H9 (cell line): Measurements from ENCODE around the gene ITGA7. TPM values are rescaled to one million over a fixed set of nuclear protein-coding genes. Genes with fewer than 3 reads are reported as not detected.

ENCODE experiments used
- DNase-seq: peaks from one replicate; pipeline ENCODE4 v3.0.0-alpha.2; 2017
- H2AFZ ChIP-seq: one replicate; pipeline ENCODE4 v1.6.1; 2013; ENCODE audit warnings: mild to moderate bottlenecking, low read length, control low read depth, moderate library complexity
- H2AK5ac ChIP-seq: 2 replicates; pipeline ENCODE4 v1.6.1; 2013; ENCODE audit warnings: low read length, control low read depth, mixed read lengths; ENCODE audit not compliant: insufficient read length
- H2BK120ac ChIP-seq: one replicate; pipeline ENCODE4 v1.6.1; 2013; ENCODE audit warnings: low read depth, mild to moderate bottlenecking, low read length, control low read depth, inconsistent platforms; ENCODE audit not compliant: poor library complexity, severe bottlenecking
- H2BK12ac ChIP-seq: 2 replicates; pipeline ENCODE4 v1.6.1; 2013; ENCODE audit warnings: low read length, control low read depth, mixed read lengths, low read depth; ENCODE audit not compliant: insufficient read length
- H2BK15ac ChIP-seq: 2 replicates; pipeline ENCODE4 v1.6.1; 2013; ENCODE audit warnings: low read depth, low read length, control low read depth
- H2BK20ac ChIP-seq: one replicate; pipeline ENCODE4 v1.6.1; 2013; ENCODE audit warnings: low read depth, mild to moderate bottlenecking, low read length, control low read depth, inconsistent platforms; ENCODE audit not compliant: poor library complexity, severe bottlenecking
- H2BK5ac ChIP-seq: 2 replicates; pipeline ENCODE4 v1.6.1; 2013; ENCODE audit warnings: low read length, control low read depth, mixed read lengths; ENCODE audit not compliant: insufficient read length
- H3K14ac ChIP-seq: 2 replicates; pipeline ENCODE4 v1.6.1; 2013; ENCODE audit warnings: low read length, control low read depth; ENCODE audit not compliant: insufficient read depth
- H3K18ac ChIP-seq: 2 replicates; pipeline ENCODE4 v1.6.1; 2013; ENCODE audit warnings: low read depth, mild to moderate bottlenecking, mixed read lengths, low read length, control low read depth; ENCODE audit not compliant: insufficient read length
- H3K23ac ChIP-seq: 2 replicates; pipeline ENCODE4 v1.6.1; 2013; ENCODE audit warnings: low read length, control low read depth, mixed read lengths, low read depth; ENCODE audit not compliant: insufficient read length
- H3K23me2 ChIP-seq: 2 replicates; pipeline ENCODE4 v1.6.1; 2013; ENCODE audit warnings: low read depth, mild to moderate bottlenecking, mixed read lengths, low read length, control low read depth; ENCODE audit not compliant: insufficient read length, poor library complexity, severe bottlenecking
- H3K27ac ChIP-seq: 2 replicates; pipeline ENCODE4 v1.5.1; 2013; ENCODE audit warnings: low read length, control low read depth, mixed read lengths, low read depth; ENCODE audit not compliant: insufficient read length
- H3K27me3 ChIP-seq: 2 replicates; pipeline ENCODE4 v1.6.1; 2013; ENCODE audit warnings: low read length, control low read depth, inconsistent platforms; ENCODE audit not compliant: insufficient read depth
- H3K4ac ChIP-seq: 2 replicates; pipeline ENCODE4 v1.6.1; 2013; ENCODE audit warnings: low read depth, mild to moderate bottlenecking, control low read depth, inconsistent platforms, low read length, moderate library complexity
- H3K4me1 ChIP-seq: 2 replicates; pipeline ENCODE4 v1.6.1; 2013; ENCODE audit warnings: low read length, control low read depth, inconsistent platforms; ENCODE audit not compliant: insufficient read depth
- H3K4me2 ChIP-seq: 2 replicates; pipeline ENCODE4 v1.6.1; 2013; ENCODE audit warnings: low read length, control low read depth, mixed read lengths; ENCODE audit not compliant: insufficient read length, insufficient read depth
- H3K56ac ChIP-seq: 2 replicates; pipeline ENCODE4 v1.6.1; 2013; ENCODE audit warnings: low read depth, mild to moderate bottlenecking, mixed read lengths, low read length, control low read depth; ENCODE audit not compliant: insufficient read length
- H3K79me1 ChIP-seq: 2 replicates; pipeline ENCODE4 v1.6.1; 2013; ENCODE audit warnings: low read depth, mild to moderate bottlenecking, moderate library complexity, low read length, control low read depth, inconsistent platforms; ENCODE audit not compliant: insufficient read depth, poor library complexity, severe bottlenecking
- H3K79me2 ChIP-seq: 2 replicates; pipeline ENCODE4 v1.6.1; 2013; ENCODE audit warnings: low read length, control low read depth, inconsistent platforms; ENCODE audit not compliant: insufficient read depth
- H3K9ac ChIP-seq: 2 replicates; pipeline ENCODE4 v1.6.1; 2013; ENCODE audit warnings: low read length, control low read depth, mixed read lengths; ENCODE audit not compliant: insufficient read length; ENCODE audit errors: extremely low read depth
- H3K9me3 ChIP-seq: one replicate; pipeline ENCODE4 v1.6.1; 2013; ENCODE audit warnings: low read depth, low read length, inconsistent platforms; ENCODE audit not compliant: control insufficient read depth
- H3T11ph ChIP-seq: one replicate; pipeline ENCODE4 v1.6.1; 2013; ENCODE audit warnings: mild to moderate bottlenecking, low read length, control low read depth, inconsistent platforms
- H4K20me1 ChIP-seq: one replicate; pipeline ENCODE4 v1.6.1; 2013; ENCODE audit not compliant: control insufficient read depth, insufficient read length, insufficient read depth
- H4K5ac ChIP-seq: 2 replicates; pipeline ENCODE4 v1.6.1; 2013; ENCODE audit warnings: low read depth, mild to moderate bottlenecking, mixed read lengths, low read length, control low read depth; ENCODE audit not compliant: insufficient read length
- H4K8ac ChIP-seq: replicated peaks from 2 replicates; pipeline ENCODE4 v1.6.1; 2013; ENCODE audit warnings: low read length, control low read depth, mixed read lengths, low read depth; ENCODE audit not compliant: insufficient read length
- H4K91ac ChIP-seq: 2 replicates; pipeline ENCODE4 v1.6.1; 2013; ENCODE audit warnings: low read depth, mild to moderate bottlenecking, moderate library complexity, mixed read lengths, low read length, control low read depth; ENCODE audit not compliant: insufficient read length
- H3K27ac Mint-ChIP-seq, 3 experiments: 2 replicates in 2 of 3; 3 replicates in 1 of 3; pipeline ENCODE4 v1.8.0; 2020 to 2021; ENCODE audit warnings: mixed read lengths in 3 of 3, mild to moderate bottlenecking in 1 of 3, moderate library complexity in 1 of 3
- H3K27me3 Mint-ChIP-seq: 2 replicates; pipeline ENCODE4 v1.8.0; 2021; ENCODE audit warnings: low read depth, mild to moderate bottlenecking, moderate library complexity, mixed read lengths
- H3K36me3 Mint-ChIP-seq, 3 experiments: 2 replicates in 2 of 3; 3 replicates in 1 of 3; pipeline ENCODE4 v1.8.0; 2020 to 2021; ENCODE audit warnings: low read depth in 3 of 3, mixed read lengths in 3 of 3; ENCODE audit not compliant: insufficient read depth in 1 of 3
- H3K4me1 Mint-ChIP-seq, 2 experiments: 2 replicates each; pipeline ENCODE4 v1.8.0; 2020; ENCODE audit warnings: mixed read lengths in 2 of 2
- H3K4me3 Mint-ChIP-seq, 2 experiments: 2 replicates in 1 of 2; 3 replicates in 1 of 2; pipeline ENCODE4 v1.8.0; 2020 to 2021; ENCODE audit warnings: mild to moderate bottlenecking in 2 of 2, mixed read lengths in 2 of 2, moderate library complexity in 1 of 2
- H3K9me3 Mint-ChIP-seq, 2 experiments: 2 replicates in 1 of 2; 3 replicates in 1 of 2; pipeline ENCODE4 v1.8.0; 2020; ENCODE audit warnings: mild to moderate bottlenecking in 2 of 2, mixed read lengths in 2 of 2, moderate library complexity in 1 of 2
- WGBS: extraction: QIAGEN DNeasy Blood & Tissue Kit; methylation state at CpG from one replicate; pipeline ENCODE4 v1.1.7; 2013; ENCODE audit warnings: missing lambda C conversion rate, low lambda C conversion rate, mixed read lengths; ENCODE audit not compliant: insufficient read length; ENCODE audit errors: extremely low coverage; 5-methylcytosine and 5-hydroxymethylcytosine counted together
- total RNA-seq: library from RNA; stranded (reverse); gene quantifications from 2 replicates; pipeline ENCODE4 v1.2.1, GENCODE V29; 2021
- TF ChIP-seq, protein P1 (sequence below): fragments of 200-600 bp; sonication (generic); conservative IDR thresholded peaks from 3 replicates; pipeline ENCODE4 v1.8.0; 2021; ENCODE audit warnings: antibody characterized with exemption, mild to moderate bottlenecking

The ITGA7 gene
- total RNA-seq, 1 experiment from 2014 or later: 119 TPM

DNA sequence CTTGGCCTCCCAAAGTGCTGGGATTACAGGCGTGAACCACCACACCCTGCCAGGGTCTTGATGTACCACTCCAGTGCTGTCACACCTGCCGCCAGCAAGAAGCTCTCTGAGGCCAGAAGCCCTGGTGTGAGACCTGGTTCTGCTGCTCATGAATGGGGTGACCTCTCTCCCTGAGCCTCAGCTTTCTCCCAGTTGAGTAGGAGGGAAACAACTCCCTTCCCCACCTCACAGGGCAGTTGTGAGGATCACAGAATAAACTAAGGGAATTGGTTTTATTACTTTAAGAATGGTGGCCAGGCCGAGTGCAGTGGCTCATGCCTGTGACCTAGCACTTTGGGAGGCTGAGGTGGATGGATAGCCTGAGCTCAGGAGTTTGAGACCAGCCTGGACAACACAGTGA is 26.9 kb upstream of the ITGA7 start:
- H3K9ac ChIP-seq: no peak overlapping the region
- no peak overlapping the region for H2BK12ac ChIP-seq
- no peak overlapping the region for H3T11ph ChIP-seq
- H3K4me1 Mint-ChIP-seq: peaks cover 34 to 40% of the 10 kb centered on the region in 2 experiments
- H3K4me2 ChIP-seq: no peak overlapping the region
- WGBS: no CpG with 5 or more reads among the region's 3 CpGs
- no peaks in the 10 kb centered on the region; the same call in 1 of the 2 replicates for H3K27me3 Mint-ChIP-seq
- peaks cover 16% of the 10 kb centered on the region for H3K23me2 ChIP-seq
- no peaks in the 10 kb centered on the region for H3K79me2 ChIP-seq
- H3K23ac ChIP-seq: no peak overlapping the region
- 0 out of 7 replicates have a peak overlapping the region, but pooled peaks of 1 of the 3 experiments have one; percentile 22 for H3K27ac Mint-ChIP-seq
- no peak overlapping the region for H2BK20ac ChIP-seq
- H3K9me3 ChIP-seq: no peaks in the 10 kb centered on the region
- H4K91ac ChIP-seq: no peak overlapping the region
- DNase-seq: no peak
- no peak overlapping the region for H2AFZ ChIP-seq
- H3K79me1 ChIP-seq: no peaks in the 10 kb centered on the region
- no peak overlapping the region for H3K4me3 Mint-ChIP-seq
- H2AK5ac ChIP-seq: no peak overlapping the region
- H2BK15ac ChIP-seq: no peak overlapping the region
- H3K18ac ChIP-seq: no peak overlapping the region
- no peak overlapping the region for H3K4ac ChIP-seq
- no peak overlapping the region for H2BK5ac ChIP-seq
- no peaks in the 10 kb centered on the region for H3K27me3 ChIP-seq
- no peak overlapping the region for H4K8ac ChIP-seq
- no peaks in the 10 kb centered on the region; the same call in 1 of the 2 replicates for H3K4me1 ChIP-seq
- TF ChIP-seq, protein P1, sequence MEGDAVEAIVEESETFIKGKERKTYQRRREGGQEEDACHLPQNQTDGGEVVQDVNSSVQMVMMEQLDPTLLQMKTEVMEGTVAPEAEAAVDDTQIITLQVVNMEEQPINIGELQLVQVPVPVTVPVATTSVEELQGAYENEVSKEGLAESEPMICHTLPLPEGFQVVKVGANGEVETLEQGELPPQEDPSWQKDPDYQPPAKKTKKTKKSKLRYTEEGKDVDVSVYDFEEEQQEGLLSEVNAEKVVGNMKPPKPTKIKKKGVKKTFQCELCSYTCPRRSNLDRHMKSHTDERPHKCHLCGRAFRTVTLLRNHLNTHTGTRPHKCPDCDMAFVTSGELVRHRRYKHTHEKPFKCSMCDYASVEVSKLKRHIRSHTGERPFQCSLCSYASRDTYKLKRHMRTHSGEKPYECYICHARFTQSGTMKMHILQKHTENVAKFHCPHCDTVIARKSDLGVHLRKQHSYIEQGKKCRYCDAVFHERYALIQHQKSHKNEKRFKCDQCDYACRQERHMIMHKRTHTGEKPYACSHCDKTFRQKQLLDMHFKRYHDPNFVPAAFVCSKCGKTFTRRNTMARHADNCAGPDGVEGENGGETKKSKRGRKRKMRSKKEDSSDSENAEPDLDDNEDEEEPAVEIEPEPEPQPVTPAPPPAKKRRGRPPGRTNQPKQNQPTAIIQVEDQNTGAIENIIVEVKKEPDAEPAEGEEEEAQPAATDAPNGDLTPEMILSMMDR: no peak
- no peaks in the 10 kb centered on the region; a peak in 1 of 7 replicates for H3K36me3 Mint-ChIP-seq
- H3K14ac ChIP-seq: no peak overlapping the region
- peaks cover 2% of the 10 kb centered on the region for H4K20me1 ChIP-seq
- no peak overlapping the region for H2BK120ac ChIP-seq
- H3K27ac ChIP-seq: no peak overlapping the region
- H3K56ac ChIP-seq: no peak overlapping the region
- no peaks in the 10 kb centered on the region; a peak in 1 of 5 replicates for H3K9me3 Mint-ChIP-seq
- H4K5ac ChIP-seq: no peak overlapping the region
